HCT116 (cell line): Measurements from ENCODE around the gene TACC3. TPM values are rescaled to one million over a fixed set of nuclear protein-coding genes. Genes with fewer than 3 reads are reported as not detected.

Source experiments
- ATAC-seq: fragments of 200-7000 bp; cut with Tn5 transposase; 2 replicates; pipeline ENCODE4 v1.9.1; 2020; ENCODE audit warnings: mild to moderate bottlenecking, moderate library complexity
- BruUV-seq: library from RNA; stranded (reverse); fragments of 400-500 nt; replicated peaks from 2 replicates; lab custom pipeline; 2021; lab: Mats Ljungman, UMichigan
- CTCF ChIA-PET: fragments of 300-600 bp; sonication (Branson Sonifier 250); formaldehyde crosslinking; loops from one replicate; lab custom pipeline; 2021; ENCODE audit warnings: antibody characterized with exemption; lab: Charles Lee
- POLR2A ChIA-PET: fragments of 300-600, 350-600 bp; sonication (Branson Sonifier 250); formaldehyde crosslinking; loops from one replicate; lab custom pipeline; 2021; ENCODE audit warnings: antibody characterized with exemption; lab: Charles Lee
- RAD21 ChIA-PET, 2 experiments: fragments of 300-600 bp; sonication (Branson Sonifier 250); formaldehyde crosslinking; loops; one replicate each; lab custom pipeline; 2023; ENCODE audit warnings: low total read pairs in 2 of 2; ENCODE audit not compliant: uncharacterized antibody in 2 of 2, unreplicated experiment in 2 of 2, low non-redundant PET in 1 of 2; lab: Charles Lee
- DNase-seq: peaks from one replicate; pipeline ENCODE4 v3.0.0-alpha.2; 2010; ENCODE audit warnings: low read depth, low spot score
- H2AFZ ChIP-seq: fragments of 200-600 bp; shearing (Covaris generic), sonication (generic); 2 replicates; pipeline ENCODE4 v1.6.1; 2017; ENCODE audit warnings: low read depth, mixed run types, mixed read lengths, antibody characterized with exemption, low read length; ENCODE audit not compliant: poor library complexity, severe bottlenecking
- H3K27ac ChIP-seq: 2 replicates; pipeline ENCODE4 v1.5.1; 2012; ENCODE audit warnings: low read depth, low read length
- H3K27me3 ChIP-seq: fragments of 200-600 bp; sonication (generic); 2 replicates; pipeline ENCODE4 v1.6.1; 2016; ENCODE audit warnings: mixed run types, low read length, mixed read lengths; ENCODE audit not compliant: insufficient read depth
- H3K36me3 ChIP-seq, 2 experiments: fragments of 200-500 bp in 1 of 2; fragments of 200-600 bp in 1 of 2; sonication (Bioruptor generic) in 1 of 2; sonication (generic) in 1 of 2; 2 replicates each; pipeline versions ENCODE4 v1.5.1 to v1.6.1; 2014 to 2016; ENCODE audit warnings: low read length in 2 of 2, inconsistent platforms in 1 of 2, mixed read lengths in 1 of 2, mixed run types in 1 of 2; ENCODE audit not compliant: insufficient read depth in 2 of 2, control insufficient read depth in 1 of 2
- H3K4me1 ChIP-seq, 2 experiments: fragments of 200-600 bp in 1 of 2; sonication (generic) in 1 of 2; 2 replicates each; pipeline versions ENCODE4 v1.5.1 to v1.6.1; 2012 to 2017; ENCODE audit warnings: low read length in 2 of 2, inconsistent platforms in 1 of 2, mild to moderate bottlenecking in 1 of 2, mixed read lengths in 1 of 2, mixed run types in 1 of 2, moderate library complexity in 1 of 2; ENCODE audit not compliant: insufficient read depth in 2 of 2, control insufficient read depth in 1 of 2
- H3K4me2 ChIP-seq: fragments of 200-600 bp; sonication (generic); 2 replicates; pipeline ENCODE4 v1.6.1; 2017; ENCODE audit warnings: mixed run types, low read length, mixed read lengths
- H3K4me3 ChIP-seq, 2 experiments: fragments of 200-600 bp in 1 of 2; sonication (generic) in 1 of 2; replicated peaks in 1 of 2; 2 replicates each; pipeline ENCODE4 v1.5.1; 2011 to 2016; ENCODE audit warnings: low read length in 2 of 2, control low read depth in 1 of 2, low read depth in 1 of 2, mild to moderate bottlenecking in 1 of 2, mixed read lengths in 1 of 2, mixed run types in 1 of 2
- H3K79me2 ChIP-seq: fragments of 200-600 bp; sonication (generic); 2 replicates; pipeline ENCODE4 v1.6.1; 2017; ENCODE audit warnings: mild to moderate bottlenecking, mixed run types, low read length, moderate library complexity, mixed read lengths; ENCODE audit not compliant: insufficient read depth
- H3K9ac ChIP-seq: fragments of 200-600 bp; sonication (generic); 2 replicates; pipeline ENCODE4 v1.6.1; 2016; ENCODE audit warnings: low read length, mixed read lengths
- H3K9me2 ChIP-seq: fragments of 200-600 bp; sonication (generic), shearing (Covaris generic); 2 replicates; pipeline ENCODE4 v1.6.1; 2017; ENCODE audit warnings: mixed run types, mild to moderate bottlenecking, moderate library complexity; ENCODE audit not compliant: insufficient read depth
- H3K9me3 ChIP-seq, 2 experiments: fragments of 200-500 bp in 1 of 2; fragments of 200-600 bp in 1 of 2; sonication (Bioruptor generic) in 1 of 2; sonication (generic) in 1 of 2; 2 replicates each; pipeline ENCODE4 v1.6.1; 2014 to 2017; ENCODE audit warnings: low read length in 2 of 2, mixed read lengths in 2 of 2, inconsistent platforms in 1 of 2, low read depth in 1 of 2, mild to moderate bottlenecking in 1 of 2, mixed run types in 1 of 2, moderate library complexity in 1 of 2; ENCODE audit not compliant: control insufficient read depth in 1 of 2, insufficient read depth in 1 of 2
- H4K20me1 ChIP-seq: fragments of 200-600 bp; sonication (generic), shearing (Covaris generic); 2 replicates; pipeline ENCODE4 v1.6.1; 2017; ENCODE audit warnings: mixed run types, mild to moderate bottlenecking, moderate library complexity; ENCODE audit not compliant: insufficient read depth
- ATF3 ChIP-seq: IDR thresholded peaks from 2 replicates; pipeline ENCODE4 v1.6.1; 2012
- CBX3 ChIP-seq: IDR thresholded peaks from 2 replicates; pipeline ENCODE4 v1.6.1; 2012; ENCODE audit warnings: low read depth
- CEBPB ChIP-seq: IDR thresholded peaks from 2 replicates; pipeline ENCODE4 v1.6.1; 2012; ENCODE audit warnings: low read depth
- CTCF ChIP-seq, 3 experiments: fragments of 200-600 bp in 1 of 3; sonication (generic) in 1 of 3; IDR thresholded peaks in 2 of 3; conservative IDR thresholded peaks in 1 of 3; 2 replicates each; pipeline ENCODE4 v1.5.1; 2012 to 2017; ENCODE audit warnings: low read depth in 2 of 3, low read length in 2 of 3, antibody characterized with exemption in 1 of 3, borderline replicate concordance in 1 of 3, control low read depth in 1 of 3, mild to moderate bottlenecking in 1 of 3, mixed read lengths in 1 of 3, mixed run types in 1 of 3, moderate library complexity in 1 of 3; ENCODE audit not compliant: insufficient read depth in 1 of 3
- EGR1 ChIP-seq: IDR thresholded peaks from 2 replicates; pipeline ENCODE4 v1.6.1; 2012; ENCODE audit warnings: low read depth
- ELF1 ChIP-seq: IDR thresholded peaks from 2 replicates; pipeline ENCODE4 v1.6.1; 2012; ENCODE audit warnings: low read depth, borderline replicate concordance
- EZH2 ChIP-seq: fragments of 200-600 bp; sonication (generic); IDR thresholded peaks from 2 replicates; pipeline ENCODE4 v1.6.1; 2017; ENCODE audit warnings: antibody characterized with exemption, mixed run types
- EZH2phosphoT487 ChIP-seq: fragments of 200-600 bp; IDR thresholded peaks from 2 replicates; pipeline ENCODE4 v1.6.1; 2018; ENCODE audit warnings: antibody characterized with exemption, borderline replicate concordance
- FOSL1 ChIP-seq: IDR thresholded peaks from 2 replicates; pipeline ENCODE4 v1.6.1; 2012; ENCODE audit warnings: low read depth
- POLR2A ChIP-seq: IDR thresholded peaks from 2 replicates; pipeline ENCODE4 v1.7.0; 2011; ENCODE audit warnings: borderline replicate concordance; ENCODE audit not compliant: insufficient read depth, insufficient read length; ENCODE audit errors: extremely low read depth
- YY1 ChIP-seq: IDR thresholded peaks from 2 replicates; pipeline ENCODE4 v1.6.1; 2011; ENCODE audit warnings: low read length, low read depth, moderate library complexity, mild to moderate bottlenecking; ENCODE audit not compliant: insufficient replicate concordance; ENCODE audit errors: extremely low read depth
- ZBTB33 ChIP-seq: IDR thresholded peaks from 2 replicates; pipeline ENCODE4 v1.6.1; 2011; ENCODE audit warnings: mild to moderate bottlenecking, low read length, moderate library complexity; ENCODE audit not compliant: insufficient replicate concordance; ENCODE audit errors: extremely low read depth
- ZNF274 ChIP-seq: fragments of 200-500 bp; sonication (Bioruptor generic); IDR thresholded peaks from 2 replicates; pipeline ENCODE4 v1.6.1; 2014; ENCODE audit warnings: mild to moderate bottlenecking, low read depth, low read length, inconsistent platforms
- intact Hi-C: fragments of 100-400 bp; cut with micrococcal nuclease; formaldehyde crosslinking; loops from 2 replicates; pipeline ENCODE4 v1.10.0; 2022
- total RNA-seq: library from RNA; stranded (reverse); gene quantifications from one replicate; pipeline ENCODE4 v1.2.1, GENCODE V29; 2021; ENCODE audit not compliant: unreplicated experiment

Gene TACC3
- total RNA-seq, 1 experiment from 2014 or later, result 106 TPM

GRCh38 chr4:1786544-1787362 lies 65.4 kb downstream of the TACC3 start:
- no peaks in the 10 kb centered on the region for H3K79me2 ChIP-seq
- DNase-seq, result no peak
- ChIA-PET RAD21 (no interaction called here), CTCF (no interaction called here), POLR2A (no interaction called here)
- no peak overlapping the region for H3K27ac ChIP-seq
- TF ChIP-seq ELF1, result no peak
- no peak for TF ChIP-seq EGR1
- TF ChIP-seq CBX3, result no peak
- no peak for TF ChIP-seq FOSL1
- TF ChIP-seq ZBTB33, result no peak
- TF ChIP-seq CTCF (IDR thresholded peaks at IDR 0.05 in 2 of 3, conservative IDR thresholded peaks at IDR 0.05 in 1 of 3; ENCODE audit: borderline replicate concordance in 1 of 3, insufficient read depth in 1 of 3, low read depth in 2 of 3, low read length in 2 of 3), result no peak
- TF ChIP-seq CEBPB, result no peak
- TF ChIP-seq EZH2phosphoT487, result no peak
- TF ChIP-seq ZNF274, result no peak
- TF ChIP-seq YY1, result no peak
- no peak for TF ChIP-seq EZH2
- no peak for TF ChIP-seq POLR2A
- TF ChIP-seq ATF3, result no peak
- H3K9me3 ChIP-seq, result no peaks in the 10 kb centered on the region
- H3K36me3 ChIP-seq, result no peaks in the 10 kb centered on the region
- no peaks in the 10 kb centered on the region for H4K20me1 ChIP-seq
- H2AFZ ChIP-seq, result no peak overlapping the region
- H3K4me2 ChIP-seq, result no peak overlapping the region
- ATAC-seq, result no peak
- BruUV-seq, result no TSS peak
- H3K4me3 ChIP-seq, result no peak overlapping the region
- no peaks in the 10 kb centered on the region for H3K27me3 ChIP-seq
- H3K4me1 ChIP-seq, result peaks cover 0 to 4% of the 10 kb centered on the region in 2 experiments; a peak in 2 of 4 replicates
- intact Hi-C loops, result no loop called here
- H3K9ac ChIP-seq, result no peak overlapping the region
- H3K9me2 ChIP-seq, result no peaks in the 10 kb centered on the region
